ENCODE measurements around the gene MIPOL1.
A peak's percentile ranks its signal among the peaks of the same experiment; 100 is the strongest.
"Not testable (repeated sequence)": the region's sequence is repeated elsewhere in the genome, so short reads cannot be mapped to it uniquely, and the experiment has no call there.

MIPOL1 gene

GRCh38 chr14:37172936-37173614, 24.7 kb upstream of the MIPOL1 start:
- DNase-seq (no peak), ATAC-seq (replicated peaks) (no peak)
- Mint-ChIP-seq H3K27me3 (peaks cover 7 to 8% of the 10 kb centered on the region in 2 donors), H3K4me1 (no peaks in the 10 kb centered on the region), H3K27ac (no peak overlapping the region), H3K9me3 (no peaks in the 10 kb centered on the region), H3K4me3 (no peak overlapping the region), H3K36me3 (no peaks in the 10 kb centered on the region)

- Mint-ChIP-seq H3K36me3 (no peaks in the 10 kb centered on the region), H3K27ac (no peak overlapping the region), H3K4me3 (no peak overlapping the region), H3K27me3 (no peaks in the 10 kb centered on the region), H3K4me1 (no peaks in the 10 kb centered on the region), H3K9me3 (peaks cover 1 to 3% of the 10 kb centered on the region in 2 donors)
- no peak for ATAC-seq (replicated peaks)
- no peak for DNase-seq
Measured at GRCh38 chr14:37179896-37180502, 17.7 kb upstream of the MIPOL1 start.

- H3K4me1 Mint-ChIP-seq; H3K36me3 Mint-ChIP-seq; DNase-seq; H3K4me3 Mint-ChIP-seq; H3K9me3 Mint-ChIP-seq; H3K27me3 Mint-ChIP-seq; ATAC-seq (replicated peaks); H3K27ac Mint-ChIP-seq: not testable (repeated sequence)
Measured at GRCh38 chr14:37180886-37181285, 16.9 kb upstream of the MIPOL1 start.

- peaks cover 1 to 3% of the 10 kb centered on the region in 2 donors for H3K9me3 Mint-ChIP-seq
- H3K36me3 Mint-ChIP-seq = no peaks in the 10 kb centered on the region
- ATAC-seq (replicated peaks) (no peak), DNase-seq (no peak)
- H3K27me3 Mint-ChIP-seq = no peaks in the 10 kb centered on the region
- H3K4me1 Mint-ChIP-seq = no peaks in the 10 kb centered on the region
- H3K4me3 Mint-ChIP-seq = no peak overlapping the region
- H3K27ac Mint-ChIP-seq = no peak overlapping the region
Measured at GRCh38 chr14:37181441-37181840, 16.3 kb upstream of the MIPOL1 start.

GRCh38 chr14:37184520-37184919, 13.2 kb upstream of the MIPOL1 start:
- H3K9me3 Mint-ChIP-seq; DNase-seq; H3K27ac Mint-ChIP-seq; H3K27me3 Mint-ChIP-seq; ATAC-seq (replicated peaks); H3K36me3 Mint-ChIP-seq; H3K4me3 Mint-ChIP-seq; H3K4me1 Mint-ChIP-seq: not testable (repeated sequence)

GRCh38 chr14:37185670-37186069, 12.1 kb upstream of the MIPOL1 start:
- Mint-ChIP-seq H3K27me3 (no peaks in the 10 kb centered on the region), H3K4me3 (no peak overlapping the region), H3K4me1 (no peaks in the 10 kb centered on the region), H3K9me3 (peaks cover 7 to 8% of the 10 kb centered on the region in 2 donors), H3K27ac (no peak overlapping the region), H3K36me3 (no peaks in the 10 kb centered on the region)
- ATAC-seq (replicated peaks) (no peak), DNase-seq (no peak)

- Mint-ChIP-seq H3K4me1 (no peaks in the 10 kb centered on the region), H3K36me3 (no peaks in the 10 kb centered on the region), H3K27me3 (no peaks in the 10 kb centered on the region), H3K4me3 (no peak overlapping the region), H3K27ac (no peak overlapping the region), H3K9me3 (peaks cover 7 to 10% of the 10 kb centered on the region in 2 donors)
- ATAC-seq (replicated peaks) = no peak
- DNase-seq = no peak
Measured at GRCh38 chr14:37186865-37187264, 10.9 kb upstream of the MIPOL1 start.

GRCh38 chr14:37187294-37187693, 10.4 kb upstream of the MIPOL1 start:
- Mint-ChIP-seq H3K27ac (no peak overlapping the region), H3K9me3 (peaks cover 4 to 10% of the 10 kb centered on the region in 2 donors), H3K4me3 (no peak overlapping the region), H3K36me3 (no peaks in the 10 kb centered on the region), H3K4me1 (no peaks in the 10 kb centered on the region), H3K27me3 (no peaks in the 10 kb centered on the region)
- ATAC-seq (replicated peaks) = no peak
- no peak for DNase-seq

GRCh38 chr14:37187840-37188577, 9.7 kb upstream of the MIPOL1 start:
- ATAC-seq (replicated peaks); H3K27ac Mint-ChIP-seq; H3K4me3 Mint-ChIP-seq; DNase-seq; H3K4me1 Mint-ChIP-seq; H3K36me3 Mint-ChIP-seq; H3K27me3 Mint-ChIP-seq: not testable (repeated sequence)
- peaks cover 4 to 12% of the 10 kb centered on the region in 2 donors for H3K9me3 Mint-ChIP-seq

GRCh38 chr14:37189733-37190132, 8.0 kb upstream of the MIPOL1 start:
- not testable (repeated sequence) for DNase-seq; H3K4me3 Mint-ChIP-seq; H3K27ac Mint-ChIP-seq; H3K4me1 Mint-ChIP-seq; H3K27me3 Mint-ChIP-seq; ATAC-seq (replicated peaks); H3K36me3 Mint-ChIP-seq
- H3K9me3 Mint-ChIP-seq = peaks cover 4 to 13% of the 10 kb centered on the region in 2 donors

- DNase-seq (no peak), ATAC-seq (replicated peaks) (no peak)
- Mint-ChIP-seq H3K4me1 (peaks cover 6 to 14% of the 10 kb centered on the region in 2 donors), H3K27me3 (peaks cover 20 to 35% of the 10 kb centered on the region in 2 donors), H3K4me3 (no peak overlapping the region), H3K9me3 (peaks cover 0 to 9% of the 10 kb centered on the region in 2 donors), H3K27ac (no peak overlapping the region), H3K36me3 (peaks cover 0 to 2% of the 10 kb centered on the region in 2 donors)
Measured at GRCh38 chr14:37194698-37195097, 3.0 kb upstream of the MIPOL1 start.

- DNase-seq = no peak
- ATAC-seq (replicated peaks) = no peak
- H3K9me3 Mint-ChIP-seq = peaks cover 0 to 9% of the 10 kb centered on the region in 2 donors
- peaks cover 0 to 2% of the 10 kb centered on the region in 2 donors for H3K36me3 Mint-ChIP-seq
- H3K27ac Mint-ChIP-seq = no peak overlapping the region
- peaks cover 6 to 14% of the 10 kb centered on the region in 2 donors for H3K4me1 Mint-ChIP-seq
- no peak overlapping the region for H3K4me3 Mint-ChIP-seq
- peaks cover 20 to 35% of the 10 kb centered on the region in 2 donors for H3K27me3 Mint-ChIP-seq
Measured at GRCh38 chr14:37195327-37195726, 2.4 kb upstream of the MIPOL1 start.

- H3K27me3 Mint-ChIP-seq = peaks cover 20 to 35% of the 10 kb centered on the region in 2 donors
- DNase-seq (no peak), ATAC-seq (replicated peaks) (no peak)
- H3K9me3 Mint-ChIP-seq = peaks cover 0 to 5% of the 10 kb centered on the region in 2 donors
- peaks cover 0 to 2% of the 10 kb centered on the region in 2 donors for H3K36me3 Mint-ChIP-seq
- no peak overlapping the region for H3K27ac Mint-ChIP-seq
- H3K4me3 Mint-ChIP-seq = peak overlapping the region; percentile 77 to 83
- H3K4me1 Mint-ChIP-seq = peaks cover 6 to 14% of the 10 kb centered on the region in 2 donors
Measured at GRCh38 chr14:37196604-37197420, 925 bp upstream of the MIPOL1 start.

GRCh38 chr14:37198273-37198598, 499 bp downstream of the MIPOL1 start:
- H3K27ac Mint-ChIP-seq = no peak overlapping the region

More at GRCh38 chr14:37198273-37198598, 499 bp downstream of the MIPOL1 start:
- peak overlapping the region; percentile 77 to 83 for H3K4me3 Mint-ChIP-seq
- peaks cover 20 to 35% of the 10 kb centered on the region in 2 donors for H3K27me3 Mint-ChIP-seq
- DNase-seq (no peak), ATAC-seq (replicated peaks) (peak in 1 of 2 donors; percentile 22)
- H3K36me3 Mint-ChIP-seq = peaks cover 0 to 2% of the 10 kb centered on the region in 2 donors
- H3K9me3 Mint-ChIP-seq = peaks cover 0 to 3% of the 10 kb centered on the region in 2 donors
- H3K4me1 Mint-ChIP-seq = peaks cover 6 to 14% of the 10 kb centered on the region in 2 donors
